ENCODE results near the gene NUP98. TPM values are rescaled to one million over a fixed set of nuclear protein-coding genes. Genes with fewer than 3 reads are reported as not detected.

The NUP98 gene
- total and polyA plus RNA-seq, 2 of the 13 experiments (the other 11 are each of a cell fraction or from before 2014, with no cell fraction given), result 76.6 to 85.3 TPM

DNA sequence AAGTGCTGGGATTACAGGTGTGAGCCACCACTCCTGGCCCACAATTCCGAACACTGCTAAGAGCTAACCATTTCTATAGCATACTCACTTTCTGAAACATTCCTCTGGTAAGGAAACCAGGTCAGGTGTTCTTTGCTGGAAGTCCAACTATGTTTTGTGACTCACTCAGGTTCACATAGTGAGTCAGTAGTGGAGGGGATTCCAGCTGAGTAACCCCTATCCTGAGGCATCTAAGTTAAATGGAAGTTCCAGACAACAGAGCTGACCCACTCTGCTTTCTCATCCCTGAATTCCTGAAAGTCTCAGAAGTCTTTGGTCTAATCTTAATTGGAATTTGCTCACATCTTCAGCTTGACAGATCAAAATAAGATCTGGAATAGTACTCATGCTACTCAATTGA, 123.2 kb downstream of the NUP98 start (continued):
- TF ChIP-seq, protein P1, sequence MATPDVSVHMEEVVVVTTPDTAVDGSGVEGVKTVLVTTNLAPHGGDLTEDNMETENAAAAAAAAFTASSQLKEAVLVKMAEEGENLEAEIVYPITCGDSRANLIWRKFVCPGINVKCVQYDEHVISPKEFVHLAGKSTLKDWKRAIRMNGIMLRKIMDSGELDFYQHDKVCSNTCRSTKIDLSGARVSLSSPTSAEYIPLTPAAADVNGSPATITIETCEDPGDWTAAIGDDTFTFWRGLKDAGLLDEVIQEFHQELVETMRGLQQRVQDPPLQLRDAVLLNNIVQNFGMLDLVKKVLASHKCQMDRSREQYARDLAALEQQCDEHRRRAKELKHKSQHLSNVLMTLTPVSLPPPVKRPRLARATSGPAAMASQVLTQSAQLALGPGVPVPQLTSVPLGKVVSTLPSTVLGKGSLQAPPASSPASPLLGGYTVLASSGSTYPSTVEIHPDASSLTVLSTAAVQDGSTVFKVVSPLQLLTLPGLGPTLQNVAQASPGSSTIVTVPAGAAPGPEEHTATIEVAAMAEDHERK (CRISPR knock-in tag; IDR thresholded peaks at IDR 0.05; ENCODE audit: low read depth), result no peak
- TF ChIP-seq ZNF34 (CRISPR knock-in tag; IDR thresholded peaks at IDR 0.05; ENCODE audit: borderline replicate concordance) (no peak), ZNF20 (CRISPR knock-in tag; IDR thresholded peaks at IDR 0.05) (no peak), ZNF230 (CRISPR knock-in tag; IDR thresholded peaks at IDR 0.05) (no peak)

DNA sequence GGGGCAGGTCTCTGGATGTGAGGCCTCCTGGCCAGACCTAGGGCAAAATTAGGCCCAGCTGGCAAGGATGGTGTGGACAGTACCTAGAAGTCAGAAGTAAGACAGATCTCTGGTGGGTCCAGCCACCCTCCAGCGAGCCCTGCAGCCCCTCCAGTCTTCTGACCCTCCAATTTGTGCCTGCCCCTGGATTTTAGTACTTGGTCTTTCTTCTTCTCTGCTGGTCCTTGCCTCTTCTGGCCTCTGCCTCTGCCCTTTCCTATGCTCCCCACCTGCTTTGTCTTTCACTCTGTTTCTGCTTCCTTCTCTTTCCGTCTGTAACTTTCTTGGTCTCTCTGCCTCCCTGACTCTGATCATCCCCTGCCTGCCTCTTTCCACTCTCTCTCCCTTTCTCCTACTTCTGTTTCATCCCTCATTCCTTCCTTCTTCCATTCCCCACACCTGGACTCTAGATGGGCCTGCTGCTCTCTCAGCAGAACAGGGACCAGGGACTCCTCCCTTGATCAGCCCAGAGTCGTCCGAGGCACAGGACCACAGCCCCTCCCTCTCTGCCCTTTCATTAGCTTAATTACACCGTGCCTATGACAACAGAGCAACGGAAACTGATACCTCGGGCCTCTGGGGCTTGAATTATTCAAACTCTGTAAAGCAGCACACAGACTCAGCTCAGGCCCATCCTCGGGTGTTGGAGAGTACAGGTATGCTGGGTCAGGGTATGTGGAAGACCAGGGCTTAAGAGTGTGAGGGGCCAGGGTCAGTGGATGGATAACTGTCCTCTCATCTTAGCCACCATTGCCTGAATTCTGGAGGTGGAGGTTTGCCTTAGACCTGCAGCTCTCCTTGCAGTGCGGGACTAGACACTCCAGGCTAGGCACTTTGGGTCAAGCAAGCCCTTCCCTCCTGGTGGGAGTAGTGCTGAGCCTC, 125.8 kb downstream of the NUP98 start, which contains the start of gene CHRNA10:
TSS of gene CHRNA10 (minus strand) at position 51 of the 921 bp plus-strand sequence. CDS start 72 bp downstream, outside the sequence.
- no peak for TF ChIP-seq SNAI1 (CRISPR knock-in tag; IDR thresholded peaks at IDR 0.05; ENCODE audit: borderline replicate concordance)
- TF ChIP-seq, protein P2, sequence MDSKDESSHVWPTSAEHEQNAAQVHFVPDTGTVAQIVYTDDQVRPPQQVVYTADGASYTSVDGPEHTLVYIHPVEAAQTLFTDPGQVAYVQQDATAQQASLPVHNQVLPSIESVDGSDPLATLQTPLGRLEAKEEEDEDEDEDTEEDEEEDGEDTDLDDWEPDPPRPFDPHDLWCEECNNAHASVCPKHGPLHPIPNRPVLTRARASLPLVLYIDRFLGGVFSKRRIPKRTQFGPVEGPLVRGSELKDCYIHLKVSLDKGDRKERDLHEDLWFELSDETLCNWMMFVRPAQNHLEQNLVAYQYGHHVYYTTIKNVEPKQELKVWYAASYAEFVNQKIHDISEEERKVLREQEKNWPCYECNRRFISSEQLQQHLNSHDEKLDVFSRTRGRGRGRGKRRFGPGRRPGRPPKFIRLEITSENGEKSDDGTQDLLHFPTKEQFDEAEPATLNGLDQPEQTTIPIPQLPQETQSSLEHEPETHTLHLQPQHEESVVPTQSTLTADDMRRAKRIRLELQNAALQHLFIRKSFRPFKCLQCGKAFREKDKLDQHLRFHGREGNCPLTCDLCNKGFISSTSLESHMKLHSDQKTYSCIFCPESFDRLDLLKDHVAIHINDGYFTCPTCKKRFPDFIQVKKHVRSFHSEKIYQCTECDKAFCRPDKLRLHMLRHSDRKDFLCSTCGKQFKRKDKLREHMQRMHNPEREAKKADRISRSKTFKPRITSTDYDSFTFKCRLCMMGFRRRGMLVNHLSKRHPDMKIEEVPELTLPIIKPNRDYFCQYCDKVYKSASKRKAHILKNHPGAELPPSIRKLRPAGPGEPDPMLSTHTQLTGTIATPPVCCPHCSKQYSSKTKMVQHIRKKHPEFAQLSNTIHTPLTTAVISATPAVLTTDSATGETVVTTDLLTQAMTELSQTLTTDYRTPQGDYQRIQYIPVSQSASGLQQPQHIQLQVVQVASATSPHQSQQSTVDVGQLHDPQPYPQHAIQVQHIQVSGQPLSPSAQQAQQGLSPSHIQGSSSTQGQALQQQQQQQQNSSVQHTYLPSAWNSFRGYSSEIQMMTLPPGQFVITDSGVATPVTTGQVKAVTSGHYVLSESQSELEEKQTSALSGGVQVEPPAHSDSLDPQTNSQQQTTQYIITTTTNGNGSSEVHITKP (CRISPR knock-in tag; IDR thresholded peaks at IDR 0.05; ENCODE audit: low read depth), result no peak
- TF ChIP-seq ISL2 (CRISPR knock-in tag; IDR thresholded peaks at IDR 0.05), result no peak
- Histone ChIP-seq H3K4me2 (ENCODE audit: low read depth, low read length) (no peak within 1 kb of the TSS), H3K9me3 (ENCODE audit: low read length) (no peaks in the 10 kb centered on the region), H3K27ac (ENCODE audit: extremely low read length, insufficient read depth, low read length) (no peak within 1 kb of the TSS), H3K79me2 (ENCODE audit: insufficient read depth, low read length) (no peaks in the 10 kb centered on the region), H4K20me1 (ENCODE audit: insufficient read depth, low read length) (no peaks in the 10 kb centered on the region; the same call in 1 of the 2 replicates), H3K27me3 (ENCODE audit: control insufficient read depth in 1 of 2, insufficient read depth in 2 of 2, low read length in 2 of 2) (no peaks in the 10 kb centered on the region), H2AFZ (ENCODE audit: low read length) (no peak within 1 kb of the TSS), H3K36me3 (replicated peaks in 1 of 2; ENCODE audit: control insufficient read depth in 1 of 2, insufficient read depth in 2 of 2, low read length in 2 of 2) (peaks cover 16 to 34% of the 10 kb centered on the region in 2 experiments), H3K4me1 (ENCODE audit: insufficient read depth, low read length) (no peaks in the 10 kb centered on the region), H3K4me3 (replicated peaks in 1 of 3; ENCODE audit: insufficient read depth in 1 of 3, low read depth in 2 of 3, low read length in 3 of 3) (no peak within 1 kb of the TSS), H3K9ac (ENCODE audit: insufficient read depth, low read depth, low read length) (no peak within 1 kb of the TSS)
- DNase-seq (ENCODE audit: low spot score) (no peak), FAIRE-seq (no peak), ATAC-seq (no peak)
- in situ Hi-C loops (cut with HindIII; ENCODE audit: extremely low pct_ligation_motif_present, low pct_unique_long_range_greater_than_20kb) (no loop called here), intact Hi-C loops (cut with micrococcal nuclease; ENCODE audit: unreplicated experiment) (no loop called here)
- CTCF ChIA-PET (ENCODE audit: low intra/inter-chr PET ratio, low total read pairs), result no interaction called here
- POLR2A ChIA-PET, result no interaction called here
- 92% methylated on average over 8 of the region's 9 CpGs for WGBS (ENCODE audit: low lambda C conversion rate)
- no TSS peak for BruUV-seq (replicated peaks)
